ENCODE results near the gene CMSS1.

- no peak for TF ChIP-seq POLR2A (IDR thresholded peaks at IDR 0.05)
- TF ChIP-seq CTCF (IDR thresholded peaks at IDR 0.05): no peak
Observed at GRCh38 chr3:100171211-100171914, 353.7 kb downstream of the CMSS1 start.

Measured in right lobe of liver (tissue), 4 donors.